Fibroblast of skin of right biceps (primary cell): ENCODE data around the gene OR6X1.
"Not testable (repeated sequence)": the region's sequence is repeated elsewhere in the genome, so short reads cannot be mapped to it uniquely, and the experiment has no call there.

Experiments
- DNase-seq: peaks from one replicate; pipeline ENCODE4 v3.0.0-alpha.2; 2013

The OR6X1 gene

DNA sequence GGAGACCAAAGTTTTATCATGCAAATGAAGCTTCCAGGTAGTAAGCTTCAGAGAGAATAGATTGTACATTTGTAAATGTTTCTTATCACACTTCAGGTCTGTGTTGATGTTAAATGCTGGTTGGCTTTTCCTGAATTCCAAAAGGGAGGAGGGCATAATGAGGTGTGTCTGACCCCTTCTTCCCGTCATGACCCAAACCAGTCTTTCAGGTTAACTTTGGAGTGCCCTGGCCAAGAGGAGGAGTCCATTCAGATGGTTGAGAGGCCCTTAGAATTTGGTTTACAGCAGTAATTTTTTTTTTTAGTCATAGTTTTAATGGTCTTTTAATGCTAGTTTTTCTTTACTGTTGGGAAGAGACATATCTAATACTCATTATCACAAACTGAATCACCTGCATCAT, 2.5 kb downstream of the OR6X1 start:
- DNase-seq = no peak

DNA sequence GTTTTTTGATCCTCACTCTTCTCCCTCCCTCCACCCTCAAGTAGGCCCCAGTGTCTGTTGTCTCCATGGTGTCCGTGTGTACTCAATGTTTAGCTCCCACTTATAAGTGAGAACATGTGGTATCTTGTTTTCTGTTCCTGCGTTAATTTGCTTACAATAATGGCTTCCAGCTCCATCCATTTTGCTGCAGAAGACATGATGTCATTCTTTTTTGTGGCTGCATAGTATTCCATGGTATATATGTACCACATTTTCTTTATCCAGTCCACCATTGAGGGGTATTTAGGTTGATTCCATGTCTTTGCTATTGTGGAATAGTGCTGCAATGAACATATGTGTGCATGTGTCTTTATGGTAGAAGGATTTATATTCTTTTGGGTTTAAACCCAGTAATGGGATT, 6.0 kb downstream of the OR6X1 start:
- not testable (repeated sequence) for DNase-seq

DNA sequence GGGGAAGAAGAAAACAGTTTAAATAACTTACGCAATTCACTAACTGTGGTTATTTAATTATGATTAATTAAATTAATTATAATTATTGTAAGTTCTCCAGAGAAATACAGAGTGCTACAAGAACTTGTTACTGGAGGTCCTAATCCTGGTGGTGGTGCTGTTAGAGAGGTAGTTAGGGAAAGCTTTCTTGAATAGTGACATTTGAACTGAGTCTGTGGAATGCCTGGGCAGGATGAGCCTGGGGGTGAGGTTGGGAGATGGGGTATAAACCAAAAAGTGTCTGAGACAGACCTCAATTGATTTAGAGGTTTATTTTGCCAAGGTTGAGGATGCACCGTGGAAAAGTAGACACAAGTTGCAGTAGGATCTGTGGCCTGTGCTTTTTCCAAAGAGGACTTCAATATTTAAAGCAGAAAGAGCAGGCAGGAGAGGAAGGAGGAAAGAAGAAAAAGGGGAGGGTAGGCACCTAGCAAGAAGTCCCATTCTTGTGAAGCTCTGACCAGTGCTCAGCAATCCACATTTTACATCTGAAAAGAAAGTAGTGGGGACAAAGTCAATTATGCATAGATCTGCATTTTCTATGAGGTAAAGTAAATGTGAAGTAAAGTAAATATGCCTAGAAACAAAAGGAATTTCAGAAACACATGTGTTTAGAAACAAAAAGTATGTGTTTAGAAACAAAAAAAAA, 8.4 kb downstream of the OR6X1 start:
- DNase-seq = no peak

DNA sequence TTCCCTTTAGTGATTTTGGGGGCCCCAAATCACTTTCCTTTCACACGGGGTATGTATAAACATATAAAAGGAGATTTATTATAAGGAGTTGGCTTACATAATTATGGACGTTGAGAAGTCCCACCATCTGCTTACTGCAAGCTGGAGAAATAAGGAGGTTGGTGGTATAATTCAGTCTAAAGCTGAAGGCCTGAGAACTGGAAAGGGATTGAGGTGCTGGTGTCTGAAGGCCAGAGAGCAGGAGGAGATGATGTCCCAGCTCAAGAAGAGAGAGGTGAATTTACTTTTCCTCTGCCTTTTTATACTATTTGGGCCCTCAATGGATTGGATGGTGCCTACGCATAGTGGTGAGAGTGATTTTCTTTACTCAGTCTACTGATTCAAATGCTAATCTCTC, 11.6 kb downstream of the OR6X1 start:
- DNase-seq = no peak

DNA sequence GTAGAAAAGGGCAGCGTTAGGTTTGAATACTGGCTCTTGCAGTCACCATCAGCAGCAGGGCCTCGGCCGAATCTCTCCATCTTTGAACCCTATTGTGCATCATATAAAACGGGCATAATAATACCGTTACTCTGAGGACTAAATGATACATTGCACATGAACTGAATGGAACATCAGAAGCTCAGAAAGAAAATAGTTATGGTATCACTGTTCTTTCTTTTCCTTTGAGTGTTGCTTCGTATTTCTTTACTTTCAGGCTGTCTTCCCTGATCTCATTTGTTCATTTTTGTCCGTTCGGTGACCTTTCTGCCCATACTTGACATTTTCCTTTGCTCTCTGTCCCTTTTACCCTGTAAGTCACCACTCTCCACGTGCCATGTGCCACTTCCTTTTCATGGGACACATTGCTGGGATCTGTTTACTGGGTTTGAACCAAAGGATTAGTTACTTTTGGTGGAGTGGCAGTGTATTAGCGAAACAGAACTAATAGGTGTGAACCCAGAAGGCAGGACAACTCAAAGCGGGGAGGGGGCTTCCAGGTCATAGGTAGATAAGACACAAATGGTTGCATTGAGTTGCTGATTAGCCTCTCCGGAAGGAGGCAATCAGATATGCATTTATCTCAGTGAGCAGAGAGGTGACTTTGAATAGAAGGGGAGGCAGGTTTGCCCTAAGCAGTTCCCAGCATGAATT, 12.1 kb downstream of the OR6X1 start:
- DNase-seq = peak; percentile 6

DNA sequence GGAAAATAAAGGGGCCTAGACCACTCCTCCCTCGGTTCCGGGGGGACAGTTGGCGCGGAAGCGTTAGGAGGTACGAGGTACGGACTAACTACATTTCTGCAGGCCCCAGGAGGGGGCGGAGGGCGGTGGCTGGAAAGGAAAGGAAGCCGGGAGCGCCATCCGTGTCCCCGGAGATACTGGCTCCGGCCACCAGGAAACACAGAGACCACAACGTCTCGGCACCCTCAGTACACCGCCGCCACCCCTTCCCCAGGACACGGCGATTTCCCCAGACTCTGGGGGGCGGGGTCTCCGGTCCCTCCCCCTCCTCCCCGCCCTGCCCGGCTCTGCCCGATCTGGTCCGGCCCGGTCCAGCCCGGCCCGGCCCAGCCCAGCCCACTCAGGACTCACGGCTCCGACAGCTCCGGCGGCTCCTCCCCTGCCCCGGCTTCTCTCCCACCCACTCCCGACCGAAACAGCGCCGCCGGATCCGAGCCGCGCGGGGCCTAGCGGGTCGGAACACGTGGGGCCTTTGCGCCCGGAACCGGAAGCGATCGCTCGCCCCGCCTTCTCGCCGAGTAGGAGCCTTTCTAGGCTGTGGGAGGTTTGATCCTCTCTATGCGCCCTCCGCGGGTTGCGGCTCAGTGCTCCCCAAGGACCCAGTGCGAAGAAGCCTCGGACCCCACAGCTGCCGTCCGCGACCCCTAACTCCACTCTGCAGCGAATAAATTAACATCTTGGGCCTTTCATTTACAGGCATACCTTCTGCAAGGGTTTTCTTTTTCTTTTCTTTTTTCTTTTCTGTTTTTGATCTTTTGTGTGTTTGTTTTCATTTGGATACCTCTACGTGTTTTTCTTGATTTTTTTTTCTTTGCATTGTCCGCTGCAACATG, 12.9 kb downstream of the OR6X1 start, which contains the start of gene ZNF202:
TSS of gene ZNF202 (minus strand) at position 502 of the 872 bp plus-strand sequence. CDS start 10,772 bp downstream, outside the sequence.
- DNase-seq = peak; percentile 89

DNA sequence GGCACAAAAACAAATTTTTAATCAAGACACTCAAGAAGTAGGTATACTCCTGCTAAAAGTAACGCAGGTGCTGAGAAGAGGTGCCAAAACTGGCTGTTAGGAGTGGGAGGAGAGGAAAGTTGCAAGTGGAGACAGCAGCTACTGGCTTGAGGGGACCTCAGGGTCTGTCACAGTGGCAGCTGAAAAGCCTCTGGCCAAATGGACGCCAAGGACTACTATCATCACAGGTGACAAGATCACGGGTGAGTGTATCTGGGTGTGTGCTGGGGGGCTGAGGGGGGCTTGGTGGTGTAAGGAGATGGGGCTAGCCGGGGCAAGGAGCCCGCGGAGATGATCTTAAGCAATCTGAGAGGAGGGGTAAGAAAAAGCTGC, 13.5 kb downstream of the OR6X1 start:
- DNase-seq = no peak

DNA sequence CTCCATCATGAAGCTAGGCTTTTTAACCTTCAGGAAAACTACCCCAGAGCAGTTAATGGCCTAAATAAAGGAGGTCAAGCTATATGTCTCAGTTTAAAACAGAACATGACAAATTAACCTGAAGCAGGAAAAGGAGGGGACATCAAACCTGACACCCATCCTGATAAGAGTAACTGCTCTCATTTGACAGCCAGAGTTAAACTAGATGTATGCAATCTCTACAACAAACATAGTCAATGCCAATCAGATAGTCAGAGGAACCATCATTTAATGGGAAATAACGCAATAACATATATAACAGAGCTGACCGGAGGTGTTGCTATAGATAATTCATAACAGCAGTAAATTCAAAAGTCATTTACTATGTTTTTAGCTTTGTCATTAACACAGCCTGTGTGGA, 15.9 kb downstream of the OR6X1 start:
- DNase-seq = no peak

DNA sequence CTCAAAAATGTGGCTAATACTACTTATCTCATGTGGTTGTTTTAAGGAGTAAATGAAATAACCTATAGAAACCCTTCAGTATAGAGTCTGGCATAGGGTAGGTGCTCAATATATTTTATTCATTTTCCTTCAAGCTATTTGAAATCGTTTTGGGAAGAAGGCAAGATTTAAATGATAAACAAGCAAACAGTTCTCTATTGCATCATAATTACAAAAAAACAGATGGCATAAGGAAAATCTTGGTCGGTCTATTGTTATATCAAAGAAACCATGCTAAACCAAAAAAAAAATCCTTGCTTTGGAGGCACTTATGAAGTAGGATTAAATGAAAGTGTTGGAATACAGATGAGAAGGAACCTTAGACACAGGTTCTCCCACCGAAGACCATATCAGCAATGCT, 17.5 kb downstream of the OR6X1 start:
- DNase-seq = no peak

DNA sequence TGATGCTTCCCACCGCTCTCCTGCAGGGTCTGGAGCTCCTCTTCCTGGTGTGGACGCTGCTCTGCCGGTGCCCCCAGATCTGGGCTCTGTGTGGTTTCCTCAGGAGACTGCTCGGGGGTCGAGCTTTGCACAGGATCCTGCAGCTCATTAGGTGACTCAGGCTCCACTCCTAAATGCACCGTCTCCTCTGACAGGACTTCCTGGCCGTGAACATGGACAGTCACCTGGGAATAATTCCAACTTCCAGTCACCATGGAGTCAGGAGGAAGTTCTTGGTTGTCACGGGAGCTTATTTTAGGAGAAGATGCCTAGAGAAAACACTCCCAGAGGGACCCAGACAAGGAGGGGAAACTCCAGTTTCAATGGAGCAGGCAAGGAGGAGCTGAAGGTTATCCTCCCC, 24.7 kb downstream of the OR6X1 start:
- peak; percentile 47 for DNase-seq

DNA sequence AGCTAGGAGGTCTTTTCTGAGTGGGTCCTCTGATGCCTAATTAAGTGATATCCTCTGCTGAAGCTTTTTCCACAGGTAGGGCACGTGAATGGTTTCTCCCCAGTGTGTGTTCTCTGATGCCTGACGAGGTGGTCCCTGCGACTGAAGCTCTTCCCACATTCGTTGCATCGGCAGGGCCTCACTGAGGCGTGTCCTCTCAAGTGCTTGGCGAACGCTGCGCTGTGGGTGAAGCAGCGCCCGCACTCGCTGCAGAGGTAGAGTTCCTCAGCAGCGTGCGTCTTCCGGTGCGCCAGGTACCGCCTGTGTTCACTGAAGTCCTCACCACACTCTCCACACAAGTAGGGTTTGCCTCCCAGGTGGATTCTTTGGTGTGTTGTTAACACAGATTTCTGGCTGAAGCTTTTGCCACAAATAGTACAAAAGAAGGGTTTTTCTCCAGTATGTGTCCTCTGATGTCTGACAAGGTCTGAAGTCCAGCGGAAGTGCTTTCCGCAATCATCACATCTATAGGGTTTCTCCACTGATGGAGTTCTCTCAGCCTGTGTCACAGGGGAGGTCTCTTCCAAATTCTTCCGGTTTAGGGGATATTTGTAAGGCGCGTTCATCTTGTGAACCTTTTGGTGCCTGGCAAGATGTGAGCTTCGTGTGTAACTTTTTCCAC, 28.2 kb downstream of the OR6X1 start:
- DNase-seq = no peak

DNA sequence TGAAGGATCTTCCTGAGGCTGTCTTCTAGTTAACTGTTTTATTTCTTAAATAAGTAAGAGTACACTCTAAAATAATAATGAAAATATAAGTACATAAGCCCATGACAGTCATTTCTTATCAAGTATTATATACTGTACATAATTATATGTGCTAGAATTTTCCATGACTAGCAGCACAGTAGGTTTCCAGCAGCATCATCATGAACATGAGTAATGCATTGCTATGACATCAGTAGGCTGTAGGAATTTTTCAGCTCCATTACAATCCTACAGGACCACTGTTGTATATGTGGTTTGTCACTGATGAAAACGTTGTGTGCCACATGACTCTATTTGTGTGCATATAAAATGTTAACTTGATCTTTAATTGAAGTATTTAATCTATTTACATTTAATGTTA, 34.9 kb downstream of the OR6X1 start:
- peak; percentile 58 for DNase-seq

DNA sequence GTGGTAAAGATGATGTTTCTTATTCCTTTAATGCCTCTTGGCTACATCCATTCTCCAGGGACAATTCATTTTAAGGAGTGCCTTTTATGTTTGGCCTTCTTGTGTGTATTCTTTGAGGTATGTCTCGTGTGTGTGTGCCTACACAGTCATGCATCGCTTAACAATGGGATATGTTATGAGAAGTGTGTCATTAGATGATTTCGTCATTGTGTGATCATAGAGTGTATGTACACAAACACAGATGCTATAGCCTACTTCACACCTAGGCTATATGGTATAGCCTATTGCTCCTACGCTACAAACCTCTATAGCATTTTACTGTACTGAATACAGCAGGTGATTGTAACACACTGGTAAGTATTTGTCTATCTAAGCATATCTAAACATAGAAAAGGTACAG, 35.8 kb downstream of the OR6X1 start:
- DNase-seq = no peak

DNA sequence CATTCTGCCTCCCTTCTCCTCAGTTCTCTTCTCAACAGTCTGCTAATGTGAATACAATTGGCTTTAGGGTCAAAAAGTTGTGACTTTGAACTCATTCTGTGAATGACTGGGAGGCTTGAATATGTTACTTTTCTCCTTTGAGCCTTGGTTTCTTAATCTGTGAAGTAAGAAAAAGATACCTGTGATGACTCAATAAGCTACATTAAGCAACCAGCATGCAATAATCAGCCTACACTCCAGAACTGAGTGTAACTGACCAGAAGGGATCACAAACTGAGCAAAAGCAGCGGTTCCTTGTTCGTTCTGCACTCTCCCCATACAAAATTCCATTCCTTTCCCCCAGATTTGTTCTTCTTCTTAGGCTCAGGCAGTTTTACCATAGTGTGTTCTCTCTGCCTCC, 36.3 kb downstream of the OR6X1 start:
- DNase-seq = no peak

DNA sequence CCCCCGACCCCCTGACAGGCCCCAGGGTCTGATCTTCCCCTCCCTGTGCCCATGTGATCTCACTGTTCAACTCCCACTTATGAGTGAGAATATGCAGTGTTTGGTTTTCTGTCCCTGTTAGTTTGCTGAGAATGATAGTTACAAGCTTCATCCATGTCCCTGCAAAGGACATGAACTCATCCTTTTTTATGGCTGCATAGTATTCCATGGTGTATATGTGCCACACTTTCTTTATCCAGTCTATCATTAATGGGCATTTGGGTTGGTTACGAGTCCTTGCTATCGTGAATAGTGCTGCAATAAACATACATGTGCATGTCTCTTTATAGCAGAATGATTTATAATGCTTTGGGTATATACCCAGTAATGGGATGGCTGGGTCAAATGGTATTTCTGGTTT, 41.7 kb downstream of the OR6X1 start:
- not testable (repeated sequence) for DNase-seq

DNA sequence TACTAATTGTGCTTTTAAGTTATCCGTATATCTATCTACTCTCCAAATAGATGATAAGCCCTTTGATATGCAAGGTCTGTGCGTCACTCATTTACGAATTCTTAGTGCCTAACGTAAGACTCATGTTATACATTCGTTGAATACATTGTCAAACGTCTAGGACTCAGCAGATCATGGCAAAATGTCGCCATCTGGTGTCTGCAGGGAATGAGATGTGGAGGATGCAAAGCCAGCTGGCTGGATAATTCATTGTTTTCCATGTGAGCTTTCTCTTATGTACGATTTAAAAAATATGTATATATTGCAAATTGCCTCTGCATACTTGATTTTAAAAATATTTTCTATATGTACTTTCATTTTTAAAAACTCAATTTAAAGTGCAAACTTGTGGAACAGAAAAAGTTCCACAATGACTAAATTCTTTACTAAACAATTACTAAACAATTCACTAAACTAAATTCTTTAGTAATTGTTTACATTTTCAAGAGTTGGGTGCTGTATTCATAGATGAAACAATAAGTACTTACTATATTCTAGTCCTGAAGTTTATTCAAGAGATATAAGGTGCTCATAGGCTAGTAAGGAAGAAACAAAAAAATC, 46.6 kb downstream of the OR6X1 start:
- DNase-seq = peak; percentile 63

DNA sequence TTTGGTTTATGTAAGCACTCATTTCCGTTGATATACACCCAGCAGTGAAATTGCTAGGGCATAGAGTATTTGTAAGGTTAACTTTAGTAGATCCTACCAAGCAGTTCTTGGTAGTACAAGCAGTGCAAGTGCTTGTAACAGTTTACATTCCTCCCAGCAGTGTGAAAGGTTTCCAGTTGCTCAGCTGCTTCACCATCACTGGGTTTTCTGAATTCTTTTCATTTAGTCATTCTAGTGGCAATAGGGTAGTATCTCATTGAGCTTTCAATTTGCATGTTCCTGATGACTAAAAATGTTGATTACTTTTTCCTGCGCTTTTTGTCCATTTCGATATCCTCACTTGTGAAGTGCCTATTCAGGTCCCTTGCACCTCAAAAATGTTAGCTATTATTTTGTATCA, 47.1 kb downstream of the OR6X1 start:
- no peak for DNase-seq

DNA sequence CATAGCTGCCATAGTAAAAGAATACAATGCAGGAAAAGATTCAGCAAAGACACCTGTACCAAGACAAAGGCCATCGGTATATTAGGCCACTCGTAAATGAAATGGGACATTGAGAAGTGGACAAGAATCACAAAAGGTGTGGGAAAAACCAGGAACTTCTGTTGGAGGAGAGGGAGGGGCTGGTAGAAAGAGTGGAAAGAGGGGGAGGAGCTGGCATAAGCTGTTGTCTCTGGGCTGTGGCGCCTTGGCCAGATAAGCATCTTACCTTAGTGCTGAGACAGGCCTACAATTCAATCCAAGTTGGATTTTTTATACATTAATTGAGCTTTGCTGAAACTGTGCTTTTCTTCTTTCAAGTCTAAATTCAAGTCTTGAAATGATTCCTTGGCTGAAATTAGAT, 50.0 kb downstream of the OR6X1 start:
- DNase-seq = no peak
